Measurements from ENCODE around the gene RAB32. TPM values are rescaled to one million over a fixed set of nuclear protein-coding genes. Genes with fewer than 3 reads are reported as not detected.
A peak's percentile ranks its signal among the peaks of the same experiment; 100 is the strongest.

The RAB32 gene
- total RNA-seq, 4 donors from 2014 or later = 18.0 to 30.3 (median 19.9) TPM

DNA sequence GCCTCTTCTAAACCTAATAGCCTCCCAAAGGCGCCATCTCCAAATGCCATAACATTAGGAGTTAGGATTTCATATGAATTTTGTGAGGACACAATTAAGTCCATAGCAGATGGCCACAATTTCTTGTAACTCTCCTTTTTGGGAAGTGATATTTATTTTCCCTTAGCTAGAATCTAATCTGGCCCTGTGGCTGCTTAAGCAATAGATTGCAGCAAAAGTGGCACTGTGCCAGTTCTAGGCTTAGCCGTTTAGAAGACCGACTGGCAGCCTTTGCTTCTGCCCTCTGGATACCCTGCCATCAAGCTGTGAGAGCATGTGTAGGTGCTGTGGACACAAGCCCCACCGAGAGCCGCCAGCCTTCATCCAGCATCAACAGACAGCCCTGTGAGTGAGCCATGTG, 39.2 kb downstream of the RAB32 start:
- no peaks in the 10 kb centered on the region for H3K4me1 ChIP-seq
- no peak overlapping the region for H3K4me3 ChIP-seq
- no peak for TF ChIP-seq POLR2A (IDR thresholded peaks at IDR 0.05)
- no peak for TF ChIP-seq CTCF (IDR thresholded peaks at IDR 0.05)
- no peaks in the 10 kb centered on the region for H3K36me3 ChIP-seq
- H3K27ac ChIP-seq = no peak overlapping the region
- no peaks in the 10 kb centered on the region for H3K27me3 ChIP-seq
- H3K9me3 ChIP-seq = no peaks in the 10 kb centered on the region
- peak in 1 of 3 donors; percentile 60 for DNase-seq

- Histone ChIP-seq H3K4me1 (no peaks in the 10 kb centered on the region), H3K9me3 (no peaks in the 10 kb centered on the region), H3K36me3 (no peaks in the 10 kb centered on the region), H3K4me3 (no peak overlapping the region), H3K27me3 (no peaks in the 10 kb centered on the region), H3K27ac (no peak overlapping the region)
- no peak for DNase-seq
- no peak for TF ChIP-seq POLR2A (IDR thresholded peaks at IDR 0.05)
- no peak for TF ChIP-seq CTCF (IDR thresholded peaks at IDR 0.05)
These were observed 40.3 kb downstream of the RAB32 start for GRCh38 chr6:146583966-146584365.

DNA sequence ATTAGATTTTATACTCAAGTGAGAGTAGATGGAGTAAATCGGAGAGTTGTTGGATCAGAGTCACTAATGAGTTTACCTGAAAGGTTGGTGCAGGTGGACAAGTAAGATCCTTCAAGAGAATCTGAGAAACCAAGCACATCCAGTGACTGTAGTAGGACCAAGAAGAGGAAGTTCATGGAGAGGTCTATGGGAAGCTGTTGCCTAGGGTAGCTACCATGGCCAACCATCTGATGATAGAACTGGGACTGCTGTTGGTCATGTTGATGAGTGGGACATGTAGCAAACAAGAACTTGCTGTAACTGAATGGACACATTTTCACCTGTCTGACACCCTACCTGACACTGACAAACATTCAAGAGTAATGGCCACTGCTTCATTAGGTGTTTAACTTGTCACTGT, 43.8 kb downstream of the RAB32 start:
- TF ChIP-seq CTCF (IDR thresholded peaks at IDR 0.05) (no peak), POLR2A (IDR thresholded peaks at IDR 0.05) (no peak)
- no peaks in the 10 kb centered on the region for H3K27me3 ChIP-seq
- H3K9me3 ChIP-seq = no peaks in the 10 kb centered on the region
- H3K36me3 ChIP-seq = no peaks in the 10 kb centered on the region
- no peak overlapping the region for H3K4me3 ChIP-seq
- DNase-seq = no peak
- no peaks in the 10 kb centered on the region for H3K4me1 ChIP-seq
- H3K27ac ChIP-seq = no peak overlapping the region

DNA sequence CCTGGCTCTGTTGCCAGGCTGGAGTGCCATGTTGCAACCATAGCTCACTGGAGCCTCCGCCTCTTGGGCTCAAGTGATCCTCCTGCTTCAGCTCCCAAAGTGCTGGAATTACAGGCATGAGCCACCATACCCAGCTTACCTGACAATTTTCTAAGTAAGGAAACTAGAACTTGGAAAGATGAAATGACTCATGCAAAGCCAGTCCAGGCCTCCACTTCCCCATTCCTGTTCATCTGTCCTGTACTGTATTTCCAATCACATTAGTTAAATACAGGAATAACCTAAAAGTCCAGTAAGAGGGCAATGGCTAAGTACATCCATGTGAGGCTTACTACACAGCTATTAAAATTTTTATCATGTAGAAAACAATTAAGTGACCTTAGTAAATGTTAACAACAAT, 46.9 kb downstream of the RAB32 start:
- H3K27me3 ChIP-seq = no peaks in the 10 kb centered on the region
- TF ChIP-seq POLR2A (IDR thresholded peaks at IDR 0.05) (no peak), CTCF (IDR thresholded peaks at IDR 0.05) (no peak)
- H3K27ac ChIP-seq = no peak overlapping the region

GRCh38 chr6:146592451-146592850, 48.8 kb downstream of the RAB32 start:
- Histone ChIP-seq H3K4me1 (no peaks in the 10 kb centered on the region), H3K27me3 (no peaks in the 10 kb centered on the region), H3K36me3 (no peaks in the 10 kb centered on the region), H3K4me3 (no peak overlapping the region), H3K27ac (no peak overlapping the region), H3K9me3 (no peaks in the 10 kb centered on the region)
- no peak for DNase-seq
- TF ChIP-seq CTCF (IDR thresholded peaks at IDR 0.05) = no peak
- no peak for TF ChIP-seq POLR2A (IDR thresholded peaks at IDR 0.05)

More for the DNA sequence above, 46.9 kb downstream of the RAB32 start:
- H3K4me1 ChIP-seq = no peaks in the 10 kb centered on the region
- DNase-seq = no peak
- H3K4me3 ChIP-seq = no peak overlapping the region
- H3K36me3 ChIP-seq = no peaks in the 10 kb centered on the region
- H3K9me3 ChIP-seq = no peaks in the 10 kb centered on the region

GRCh38 chr6:146593986-146594385, 50.4 kb downstream of the RAB32 start:
- H3K4me3 ChIP-seq = no peak overlapping the region
- no peaks in the 10 kb centered on the region for H3K9me3 ChIP-seq
- H3K36me3 ChIP-seq = no peaks in the 10 kb centered on the region
- peaks cover 0 to 5% (median 0%) of the 10 kb centered on the region in 4 donors for H3K4me1 ChIP-seq
- no peaks in the 10 kb centered on the region for H3K27me3 ChIP-seq
- no peak overlapping the region for H3K27ac ChIP-seq
- DNase-seq = no peak
- TF ChIP-seq CTCF (IDR thresholded peaks at IDR 0.05) = no peak
- TF ChIP-seq POLR2A (IDR thresholded peaks at IDR 0.05) = no peak

All from Peyer's patch (tissue), 4 donors.